B cell (primary cell): ENCODE data around the gene OR2F2. TPM values are rescaled to one million over a fixed set of nuclear protein-coding genes. Genes with fewer than 3 reads are reported as not detected.

Experiments
- ATAC-seq: fragments of 200-7000 bp; cut with Tn5 transposase; one replicate; pipeline ENCODE4 v1.10.0; 2021; ENCODE audit warnings: low read depth, mild to moderate bottlenecking, moderate number of reproducible peaks, moderate library complexity
- CTCF ChIA-PET: fragments of 350-600 bp; sonication (Branson Sonifier 250); formaldehyde crosslinking; loops from one replicate; lab custom pipeline; 2021; ENCODE audit warnings: antibody characterized with exemption, inconsistent platforms; lab: Charles Lee
- POLR2A ChIA-PET: fragments of 350-600 bp; sonication (Branson Sonifier 250); formaldehyde crosslinking; loops from one replicate; lab custom pipeline; 2021; ENCODE audit warnings: antibody characterized with exemption; lab: Charles Lee
- DNase-seq: peaks from one replicate; pipeline ENCODE4 v3.0.0; 2013
- H2AFZ ChIP-seq: 2 replicates; pipeline ENCODE4 v1.6.1; 2012; ENCODE audit warnings: mild to moderate bottlenecking, low read depth, low read length; ENCODE audit not compliant: insufficient read depth, poor library complexity, severe bottlenecking
- H3K27ac ChIP-seq, 2 donors: 1 replicate in 1 of 2; 2 replicates in 1 of 2; pipeline ENCODE4 v1.5.1; 2012 to 2013; ENCODE audit warnings: low read length in 2 of 2, mild to moderate bottlenecking in 2 of 2, moderate library complexity in 1 of 2
- H3K27me3 ChIP-seq, 4 experiments: fragments of 200-600 bp in 1 of 4; sonication (generic) in 1 of 4; replicated peaks in 1 of 4; 1 replicate in 2 of 4; 2 replicates in 2 of 4; pipeline versions ENCODE4 v1.6.1 to v1.7.0; 2013 to 2016; ENCODE audit warnings: low read length in 3 of 4, mild to moderate bottlenecking in 2 of 4, mixed read lengths in 1 of 4, moderate library complexity in 1 of 4; ENCODE audit not compliant: insufficient read depth in 4 of 4, control insufficient read depth in 3 of 4; ENCODE audit errors: control extremely low read depth in 1 of 4
- H3K36me3 ChIP-seq, 2 experiments: replicated peaks in 1 of 2; 1 replicate in 1 of 2; 2 replicates in 1 of 2; pipeline versions ENCODE4 v1.6.1 to v1.7.1; 2013; ENCODE audit warnings: low read length in 1 of 2; ENCODE audit not compliant: insufficient read depth in 2 of 2, control insufficient read depth in 1 of 2; ENCODE audit errors: control extremely low read depth in 1 of 2, extremely low read depth in 1 of 2
- H3K4me1 ChIP-seq, 2 donors: fragments of 200-600 bp in 1 of 2; sonication (generic) in 1 of 2; 1 replicate in 1 of 2; 2 replicates in 1 of 2; pipeline versions ENCODE4 v1.5.1 to v1.6.1; 2013 to 2017; ENCODE audit warnings: low read length in 2 of 2; ENCODE audit not compliant: control insufficient read depth in 2 of 2, insufficient read depth in 2 of 2
- H3K4me2 ChIP-seq: replicated peaks from 2 replicates; pipeline ENCODE3; 2012; ENCODE audit warnings: mild to moderate bottlenecking, low read depth, low read length; ENCODE audit not compliant: poor library complexity, severe bottlenecking
- H3K4me3 ChIP-seq, 5 experiments: fragments of 200-600 bp in 1 of 5; sonication (generic) in 1 of 5; 1 replicate in 3 of 5; 2 replicates in 2 of 5; pipeline versions ENCODE4 v1.5.1 to v1.7.0; 2011 to 2016; ENCODE audit warnings: low read length in 4 of 5, mild to moderate bottlenecking in 4 of 5, low read depth in 2 of 5, control low read depth in 1 of 5, moderate library complexity in 1 of 5; ENCODE audit not compliant: insufficient read depth in 1 of 5; ENCODE audit errors: control extremely low read depth in 1 of 5, extremely low read depth in 1 of 5
- H3K79me2 ChIP-seq: fragments of 200-600 bp; sonication (generic); one replicate; pipeline ENCODE4 v1.6.0; 2016; ENCODE audit warnings: low read length; ENCODE audit not compliant: control insufficient read depth, insufficient read depth
- H3K9ac ChIP-seq: fragments of 200-600 bp; sonication (generic); 2 replicates; pipeline ENCODE4 v1.6.1; 2017; ENCODE audit warnings: mild to moderate bottlenecking, low read length, moderate library complexity
- H3K9me3 ChIP-seq, 3 donors: one replicate each; pipeline versions ENCODE4 v1.6.1 to v1.7.1; 2013; ENCODE audit warnings: low read length in 2 of 3; ENCODE audit not compliant: control insufficient read depth in 2 of 3, insufficient read depth in 1 of 3; ENCODE audit errors: control extremely low read depth in 1 of 3
- H4K20me1 ChIP-seq: 2 replicates; pipeline ENCODE4 v1.6.0; 2012; ENCODE audit warnings: mild to moderate bottlenecking, low read length; ENCODE audit not compliant: insufficient read depth, control insufficient read depth, poor library complexity, severe bottlenecking
- H3K27ac Mint-ChIP-seq: one replicate; pipeline ENCODE4 v1.8.0; 2021; ENCODE audit warnings: mixed read lengths
- H3K27me3 Mint-ChIP-seq: one replicate; pipeline ENCODE4 v1.8.0; 2021; ENCODE audit warnings: mixed read lengths
- H3K4me1 Mint-ChIP-seq: one replicate; pipeline ENCODE4 v1.8.0; 2021; ENCODE audit warnings: mixed read lengths
- H3K4me3 Mint-ChIP-seq: one replicate; pipeline ENCODE4 v1.8.0; 2021; ENCODE audit warnings: mixed read lengths
- H3K9me3 Mint-ChIP-seq: one replicate; pipeline ENCODE4 v1.8.0; 2022; ENCODE audit warnings: mixed read lengths; ENCODE audit not compliant: insufficient read depth
- CTCF ChIP-seq: fragments of 200-600 bp; IDR thresholded peaks from one replicate; pipeline ENCODE4 v1.8.0; 2022; ENCODE audit warnings: antibody characterized with exemption, mild to moderate bottlenecking
- EZH2 ChIP-seq: IDR thresholded peaks from 2 replicates; pipeline ENCODE4 v1.6.1; 2012; ENCODE audit warnings: borderline replicate concordance, low read depth, mild to moderate bottlenecking, moderate library complexity, low read length; ENCODE audit not compliant: insufficient read depth, poor library complexity, severe bottlenecking
- WGBS: methylation state at CpG from one replicate; pipeline ENCODE4 v1.1.5; 2013; ENCODE audit warnings: missing lambda C conversion rate; ENCODE audit not compliant: insufficient coverage; 5-methylcytosine and 5-hydroxymethylcytosine counted together
- intact Hi-C: fragments of 100-400 bp; cut with micrococcal nuclease; formaldehyde crosslinking; loops from one replicate; pipeline ENCODE4 v1.10.0; 2022
- polyA plus RNA-seq: library from polyadenylated mRNA; depleted of rRNA; stranded (reverse); fragments of >200 nt; gene quantifications from 2 replicates; pipeline ENCODE4 v1.2.3, GENCODE V29; 2012
- total RNA-seq, 2 donors: library from RNA; stranded (reverse); fragments of 120-200 nt in 1 of 2; gene quantifications; 1 replicate in 1 of 2; 2 replicates in 1 of 2; pipeline versions ENCODE4 v1.2.3 to v1.2.4, GENCODE V29; 2013 to 2022

OR2F2 gene
- total and polyA plus RNA-seq, 2 donors (not counting 1 experiment from before 2014, with no cell fraction given) = not detected

- intact Hi-C loops = no loop called here
- Histone ChIP-seq H3K4me2 (no peak overlapping the region), H3K27ac (no peak overlapping the region), H3K9me3 (no peaks in the 10 kb centered on the region), H3K79me2 (no peaks in the 10 kb centered on the region), H2AFZ (no peak overlapping the region), H4K20me1 (no peaks in the 10 kb centered on the region), H3K9ac (no peak overlapping the region), H3K4me3 (no peak overlapping the region), H3K27me3 (no peaks in the 10 kb centered on the region), H3K36me3 (no peaks in the 10 kb centered on the region), H3K4me1 (no peaks in the 10 kb centered on the region)
- DNase-seq (no peak), ATAC-seq (no peak)
- Mint-ChIP-seq H3K27ac (no peak overlapping the region), H3K4me3 (no peak overlapping the region), H3K27me3 (peaks cover 12% of the 10 kb centered on the region), H3K9me3 (no peaks in the 10 kb centered on the region), H3K4me1 (no peaks in the 10 kb centered on the region)
- TF ChIP-seq EZH2 = no peak
- TF ChIP-seq CTCF = no peak
- POLR2A ChIA-PET = no interaction called here
- 67% methylated on average over 1 of the region's 5 CpGs for WGBS
- CTCF ChIA-PET = no interaction called here
Measured at GRCh38 chr7:143960813-143961610, 26.0 kb downstream of the OR2F2 start.

- Mint-ChIP-seq H3K27ac (no peak overlapping the region), H3K9me3 (no peaks in the 10 kb centered on the region), H3K4me3 (no peak overlapping the region), H3K4me1 (no peaks in the 10 kb centered on the region), H3K27me3 (peaks cover 11% of the 10 kb centered on the region)
- Histone ChIP-seq H3K4me1 (no peaks in the 10 kb centered on the region), H3K79me2 (no peaks in the 10 kb centered on the region), H3K27ac (no peak overlapping the region), H3K36me3 (no peaks in the 10 kb centered on the region), H3K9ac (no peak overlapping the region), H3K27me3 (no peaks in the 10 kb centered on the region), H3K4me2 (no peak overlapping the region), H4K20me1 (no peaks in the 10 kb centered on the region), H2AFZ (no peak overlapping the region), H3K9me3 (no peaks in the 10 kb centered on the region), H3K4me3 (no peak overlapping the region)
- intact Hi-C loops = no loop called here
- POLR2A ChIA-PET = no interaction called here
- WGBS = 89% methylated on average over 2 of the region's 2 CpGs
- ATAC-seq (no peak), DNase-seq (no peak)
- CTCF ChIA-PET = no interaction called here
- no peak for TF ChIP-seq EZH2
- TF ChIP-seq CTCF = no peak
Measured at GRCh38 chr7:143965280-143965679, 30.2 kb downstream of the OR2F2 start.
